ENCODE results near the gene ZFP1. TPM values are rescaled to one million over a fixed set of nuclear protein-coding genes. Genes with fewer than 3 reads are reported as not detected.

ZFP1 gene
- total RNA-seq, 1 experiment from 2014 or later: 10.6 TPM

DNA sequence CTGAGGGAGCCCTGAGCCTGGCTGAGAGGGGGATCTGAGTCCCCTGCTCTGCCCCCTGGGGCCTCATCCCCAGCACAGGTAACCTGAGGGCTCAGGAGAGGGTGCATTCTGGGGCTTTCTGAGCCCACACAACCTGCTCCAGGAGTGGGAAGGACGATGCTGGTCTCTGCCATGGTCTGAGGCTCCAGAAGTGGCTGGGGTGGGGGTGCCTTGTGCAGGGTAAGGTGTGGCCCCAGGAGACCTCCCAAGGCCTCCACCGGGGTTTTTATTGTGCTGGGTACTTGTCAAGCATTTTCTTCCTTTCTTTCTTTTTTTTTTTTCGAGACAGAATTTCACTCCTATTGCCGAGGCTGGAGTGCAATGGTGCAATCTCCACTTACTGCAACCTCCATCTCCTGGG is 70.8 kb downstream of the ZFP1 start:
- Mint-ChIP-seq H3K9me3 (ENCODE audit: low read depth, unreplicated experiment) (no peaks in the 10 kb centered on the region), H3K36me3 (ENCODE audit: insufficient read depth, unreplicated experiment) (peaks cover 2% of the 10 kb centered on the region), H3K4me1 (ENCODE audit: low read depth, unreplicated experiment) (no peaks in the 10 kb centered on the region), H3K27me3 (ENCODE audit: unreplicated experiment) (peaks cover 4% of the 10 kb centered on the region), H3K27ac (ENCODE audit: unreplicated experiment) (no peak overlapping the region), H3K4me3 (ENCODE audit: low read depth, unreplicated experiment) (no peak overlapping the region)
- DNase-seq: no peak
- no TSS peak for BruUV-seq (replicated peaks)
- intact Hi-C loops (cut with micrococcal nuclease; ENCODE audit: unreplicated experiment): no loop called here
- no peak for TF ChIP-seq CTCF (IDR thresholded peaks at IDR 0.05; ENCODE audit: unreplicated experiment)
- CTCF ChIA-PET: no interaction called here

GRCh38 chr16:75219838-75220237 is 71.5 kb downstream of the ZFP1 start:
- Mint-ChIP-seq H3K4me3 (ENCODE audit: low read depth, unreplicated experiment) (no peak overlapping the region), H3K27me3 (ENCODE audit: unreplicated experiment) (peaks cover 12% of the 10 kb centered on the region), H3K4me1 (ENCODE audit: low read depth, unreplicated experiment) (no peaks in the 10 kb centered on the region), H3K36me3 (ENCODE audit: insufficient read depth, unreplicated experiment) (peaks cover 9% of the 10 kb centered on the region), H3K27ac (ENCODE audit: unreplicated experiment) (no peak overlapping the region), H3K9me3 (ENCODE audit: low read depth, unreplicated experiment) (no peaks in the 10 kb centered on the region)
- CTCF ChIA-PET: interaction anchor here (0.5 to 2.2 kb wide), 3 partner anchors 21 to 728 kb away, joined by 4 to 7 read pairs (median 6); no protein-coding TSS in a partner anchor
- DNase-seq: no peak
- intact Hi-C loops (cut with micrococcal nuclease; ENCODE audit: unreplicated experiment): no loop called here
- BruUV-seq (replicated peaks): no TSS peak
- TF ChIP-seq CTCF (IDR thresholded peaks at IDR 0.05; ENCODE audit: unreplicated experiment): no peak

Other genes starting within 250 kb of the ZFP1 start
- 95.4 and 97.3 TPM in 2 replicates for gene WDR59, start 163.4 kb upstream of the ZFP1 start, total RNA-seq (2022)
- gene ZNRF1, start 149.5 kb upstream of the ZFP1 start, total RNA-seq (2022): 27.1 and 27.5 TPM in 2 replicates
- 4.1 and 6.5 TPM in 2 replicates for gene LDHD, start 31.7 kb upstream of the ZFP1 start, total RNA-seq (2022)
- 0.76 TPM in 1 of 2 replicates, not detected in the other for gene CTRB2, start 58.6 kb downstream of the ZFP1 start, total RNA-seq (2022)
- gene CTRB1, start 70.5 kb downstream of the ZFP1 start, total RNA-seq (2022): not detected in 2 replicates
- gene BCAR1, start 103.1 kb downstream of the ZFP1 start, total RNA-seq (2022): 153 and 168 TPM in 2 replicates